ENCODE measurements around the gene AJUBA.

DNA sequence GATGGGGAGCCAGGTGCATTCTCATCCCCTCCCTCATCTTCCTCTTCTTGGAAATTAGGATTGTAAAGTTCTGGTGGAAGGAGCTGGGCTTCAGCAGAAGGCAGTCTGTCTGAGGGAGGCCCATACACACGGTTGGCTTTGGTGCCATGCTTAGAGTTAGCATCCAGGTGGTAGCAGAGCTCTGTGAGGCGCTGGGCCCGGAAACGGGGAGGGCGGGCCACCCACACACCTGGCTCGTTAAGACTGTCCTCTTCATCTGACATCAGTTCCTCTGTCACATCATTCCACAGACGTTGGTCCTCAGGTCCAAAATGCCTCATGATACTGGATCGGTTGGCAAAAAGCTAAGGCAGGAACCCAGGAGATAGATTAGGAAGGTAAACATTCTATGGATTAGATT, 4.9 kb upstream of the AJUBA start:
- TF ChIP-seq CREB1 (IDR thresholded peaks at IDR 0.05; ENCODE audit: low read depth) (no peak), NFIC (IDR thresholded peaks at IDR 0.05) (no peak), CEBPB (IDR thresholded peaks at IDR 0.05) (no peak), EGR1 (IDR thresholded peaks at IDR 0.05) (no peak), RAD21 (IDR thresholded peaks at IDR 0.05; ENCODE audit: low read depth) (no peak), YY1 (IDR thresholded peaks at IDR 0.05; ENCODE audit: low read depth) (no peak), FOXM1 (IDR thresholded peaks at IDR 0.05; ENCODE audit: borderline replicate concordance, low read depth) (no peak), TAF1 (IDR thresholded peaks at IDR 0.05; ENCODE audit: low read depth) (no peak), TCF12 (IDR thresholded peaks at IDR 0.05; ENCODE audit: low read depth) (no peak), TEAD4 (IDR thresholded peaks at IDR 0.05) (no peak)
- TF ChIP-seq, protein P1, sequence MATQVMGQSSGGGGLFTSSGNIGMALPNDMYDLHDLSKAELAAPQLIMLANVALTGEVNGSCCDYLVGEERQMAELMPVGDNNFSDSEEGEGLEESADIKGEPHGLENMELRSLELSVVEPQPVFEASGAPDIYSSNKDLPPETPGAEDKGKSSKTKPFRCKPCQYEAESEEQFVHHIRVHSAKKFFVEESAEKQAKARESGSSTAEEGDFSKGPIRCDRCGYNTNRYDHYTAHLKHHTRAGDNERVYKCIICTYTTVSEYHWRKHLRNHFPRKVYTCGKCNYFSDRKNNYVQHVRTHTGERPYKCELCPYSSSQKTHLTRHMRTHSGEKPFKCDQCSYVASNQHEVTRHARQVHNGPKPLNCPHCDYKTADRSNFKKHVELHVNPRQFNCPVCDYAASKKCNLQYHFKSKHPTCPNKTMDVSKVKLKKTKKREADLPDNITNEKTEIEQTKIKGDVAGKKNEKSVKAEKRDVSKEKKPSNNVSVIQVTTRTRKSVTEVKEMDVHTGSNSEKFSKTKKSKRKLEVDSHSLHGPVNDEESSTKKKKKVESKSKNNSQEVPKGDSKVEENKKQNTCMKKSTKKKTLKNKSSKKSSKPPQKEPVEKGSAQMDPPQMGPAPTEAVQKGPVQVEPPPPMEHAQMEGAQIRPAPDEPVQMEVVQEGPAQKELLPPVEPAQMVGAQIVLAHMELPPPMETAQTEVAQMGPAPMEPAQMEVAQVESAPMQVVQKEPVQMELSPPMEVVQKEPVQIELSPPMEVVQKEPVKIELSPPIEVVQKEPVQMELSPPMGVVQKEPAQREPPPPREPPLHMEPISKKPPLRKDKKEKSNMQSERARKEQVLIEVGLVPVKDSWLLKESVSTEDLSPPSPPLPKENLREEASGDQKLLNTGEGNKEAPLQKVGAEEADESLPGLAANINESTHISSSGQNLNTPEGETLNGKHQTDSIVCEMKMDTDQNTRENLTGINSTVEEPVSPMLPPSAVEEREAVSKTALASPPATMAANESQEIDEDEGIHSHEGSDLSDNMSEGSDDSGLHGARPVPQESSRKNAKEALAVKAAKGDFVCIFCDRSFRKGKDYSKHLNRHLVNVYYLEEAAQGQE (IDR thresholded peaks at IDR 0.05; ENCODE audit: low read depth): no peak
- TF ChIP-seq, protein P2, sequence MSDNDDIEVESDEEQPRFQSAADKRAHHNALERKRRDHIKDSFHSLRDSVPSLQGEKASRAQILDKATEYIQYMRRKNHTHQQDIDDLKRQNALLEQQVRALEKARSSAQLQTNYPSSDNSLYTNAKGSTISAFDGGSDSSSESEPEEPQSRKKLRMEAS (IDR thresholded peaks at IDR 0.05): no peak
